ENCODE data around the gene KCNK7. TPM values are rescaled to one million over a fixed set of nuclear protein-coding genes. Genes with fewer than 3 reads are reported as not detected.
A peak's percentile ranks its signal among the peaks of the same experiment; 100 is the strongest.

Gene KCNK7
- total RNA-seq, 1 donor = not detected

DNA sequence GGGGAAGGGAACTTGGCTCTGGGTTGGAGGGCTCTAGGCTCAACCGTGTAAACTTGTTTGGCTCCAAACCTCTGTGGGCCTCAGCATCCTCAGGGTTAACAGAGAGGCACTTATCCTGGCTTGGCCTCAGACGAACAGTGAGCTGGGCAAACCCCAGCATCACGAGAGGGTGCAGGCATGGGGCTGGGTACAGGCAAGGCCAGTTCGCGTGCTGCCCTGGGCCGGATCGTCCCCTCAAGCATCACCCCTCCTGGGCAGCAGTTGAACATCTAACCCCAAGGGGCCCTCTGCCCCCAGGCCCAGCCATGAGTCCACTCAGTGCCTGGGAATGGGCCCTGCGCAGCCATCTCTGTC lies 17.9 kb downstream of the KCNK7 start:
- TF ChIP-seq, protein P1, sequence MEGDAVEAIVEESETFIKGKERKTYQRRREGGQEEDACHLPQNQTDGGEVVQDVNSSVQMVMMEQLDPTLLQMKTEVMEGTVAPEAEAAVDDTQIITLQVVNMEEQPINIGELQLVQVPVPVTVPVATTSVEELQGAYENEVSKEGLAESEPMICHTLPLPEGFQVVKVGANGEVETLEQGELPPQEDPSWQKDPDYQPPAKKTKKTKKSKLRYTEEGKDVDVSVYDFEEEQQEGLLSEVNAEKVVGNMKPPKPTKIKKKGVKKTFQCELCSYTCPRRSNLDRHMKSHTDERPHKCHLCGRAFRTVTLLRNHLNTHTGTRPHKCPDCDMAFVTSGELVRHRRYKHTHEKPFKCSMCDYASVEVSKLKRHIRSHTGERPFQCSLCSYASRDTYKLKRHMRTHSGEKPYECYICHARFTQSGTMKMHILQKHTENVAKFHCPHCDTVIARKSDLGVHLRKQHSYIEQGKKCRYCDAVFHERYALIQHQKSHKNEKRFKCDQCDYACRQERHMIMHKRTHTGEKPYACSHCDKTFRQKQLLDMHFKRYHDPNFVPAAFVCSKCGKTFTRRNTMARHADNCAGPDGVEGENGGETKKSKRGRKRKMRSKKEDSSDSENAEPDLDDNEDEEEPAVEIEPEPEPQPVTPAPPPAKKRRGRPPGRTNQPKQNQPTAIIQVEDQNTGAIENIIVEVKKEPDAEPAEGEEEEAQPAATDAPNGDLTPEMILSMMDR (IDR thresholded peaks at IDR 0.05; ENCODE audit: insufficient read depth, low read depth, low read length) = no peak
- peak overlapping the region; percentile 74 for H3K4me3 ChIP-seq (ENCODE audit: low read depth, low read length)
- no peak for DNase-seq (ENCODE audit: low read depth)

DNA sequence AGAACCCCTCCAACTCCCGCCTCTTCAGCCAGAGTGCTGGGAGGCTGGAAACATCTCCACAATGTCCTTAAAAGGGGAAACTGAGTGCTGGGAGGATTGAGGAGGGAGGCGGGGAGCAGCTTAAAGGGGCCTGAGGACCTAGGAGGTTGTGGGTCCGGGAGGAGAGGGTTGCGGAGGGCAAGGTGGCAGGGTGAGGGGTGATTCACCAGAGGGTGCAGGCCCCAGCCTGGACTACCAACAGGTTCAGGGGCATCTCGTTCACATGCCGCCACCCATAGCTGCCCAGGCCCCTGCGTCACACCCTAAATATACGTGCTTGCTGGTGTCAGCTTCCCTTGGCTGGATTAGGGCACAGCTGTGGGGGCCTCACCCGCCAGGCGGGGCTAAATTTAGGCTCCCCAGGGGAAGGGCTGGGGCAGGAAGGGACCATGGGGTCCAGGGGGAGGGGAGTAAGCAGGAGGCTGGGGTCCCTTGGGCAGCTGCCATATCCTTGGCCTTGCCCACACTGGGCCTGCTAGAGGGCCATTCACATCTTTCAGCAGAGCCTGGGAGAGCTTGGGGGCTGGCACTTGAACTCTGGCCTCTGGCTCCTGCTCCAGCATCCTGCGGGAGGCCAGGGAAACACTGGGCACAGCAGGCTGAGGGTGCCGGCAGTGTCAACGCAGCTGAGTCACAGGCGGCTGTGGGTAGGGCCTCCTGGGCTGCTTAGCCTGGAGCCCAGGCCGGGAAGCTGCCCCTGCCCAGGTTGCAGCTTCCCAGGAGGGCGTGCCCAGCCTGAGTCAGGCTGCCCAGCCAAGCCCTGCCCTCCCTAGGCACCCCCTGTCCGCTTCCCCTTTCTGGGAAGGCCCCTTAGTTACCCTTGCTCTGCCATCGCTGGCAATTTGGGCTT lies 18.5 kb downstream of the KCNK7 start:
- peak overlapping the region; percentile 74 for H3K4me3 ChIP-seq (ENCODE audit: low read depth, low read length)
- TF ChIP-seq, protein P1 (IDR thresholded peaks at IDR 0.05; ENCODE audit: insufficient read depth, low read depth, low read length) = no peak
- DNase-seq (ENCODE audit: low read depth) = peak; percentile 75

DNA sequence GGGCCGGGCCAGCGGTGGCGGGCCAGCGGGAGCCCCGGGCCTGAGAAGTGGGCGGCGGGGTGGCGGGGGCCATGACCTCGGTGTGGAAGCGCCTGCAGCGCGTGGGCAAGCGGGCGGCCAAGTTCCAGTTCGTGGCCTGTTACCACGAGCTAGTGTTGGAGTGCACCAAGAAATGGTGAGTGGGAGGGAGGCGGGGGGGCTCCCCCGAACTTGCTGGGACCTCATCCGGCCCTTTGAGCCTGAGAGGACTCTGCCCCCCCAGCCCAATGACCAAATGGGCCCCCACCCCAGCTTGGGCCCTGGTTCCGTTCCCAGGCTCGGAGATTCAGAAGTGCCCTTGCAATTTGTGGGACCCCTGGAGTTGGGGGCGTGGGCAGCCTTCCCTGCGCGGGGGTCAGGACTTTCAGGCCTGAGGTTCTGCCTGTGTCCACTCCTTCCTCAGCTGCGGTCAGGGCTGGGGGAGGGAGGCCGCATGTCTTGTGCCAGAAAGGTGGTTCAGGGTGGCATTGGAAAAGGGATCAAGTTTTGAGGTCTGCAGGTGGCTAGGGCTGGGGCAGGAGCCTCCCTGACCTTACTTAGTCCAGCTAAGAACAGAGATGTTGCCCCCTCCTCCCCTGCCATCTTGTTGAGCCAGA lies 19.3 kb downstream of the KCNK7 start:
- DNase-seq (ENCODE audit: low read depth) = no peak
- TF ChIP-seq, protein P1 (IDR thresholded peaks at IDR 0.05; ENCODE audit: insufficient read depth, low read depth, low read length) = no peak
- H3K4me3 ChIP-seq (ENCODE audit: low read depth, low read length) = peak overlapping the region; percentile 74

DNA sequence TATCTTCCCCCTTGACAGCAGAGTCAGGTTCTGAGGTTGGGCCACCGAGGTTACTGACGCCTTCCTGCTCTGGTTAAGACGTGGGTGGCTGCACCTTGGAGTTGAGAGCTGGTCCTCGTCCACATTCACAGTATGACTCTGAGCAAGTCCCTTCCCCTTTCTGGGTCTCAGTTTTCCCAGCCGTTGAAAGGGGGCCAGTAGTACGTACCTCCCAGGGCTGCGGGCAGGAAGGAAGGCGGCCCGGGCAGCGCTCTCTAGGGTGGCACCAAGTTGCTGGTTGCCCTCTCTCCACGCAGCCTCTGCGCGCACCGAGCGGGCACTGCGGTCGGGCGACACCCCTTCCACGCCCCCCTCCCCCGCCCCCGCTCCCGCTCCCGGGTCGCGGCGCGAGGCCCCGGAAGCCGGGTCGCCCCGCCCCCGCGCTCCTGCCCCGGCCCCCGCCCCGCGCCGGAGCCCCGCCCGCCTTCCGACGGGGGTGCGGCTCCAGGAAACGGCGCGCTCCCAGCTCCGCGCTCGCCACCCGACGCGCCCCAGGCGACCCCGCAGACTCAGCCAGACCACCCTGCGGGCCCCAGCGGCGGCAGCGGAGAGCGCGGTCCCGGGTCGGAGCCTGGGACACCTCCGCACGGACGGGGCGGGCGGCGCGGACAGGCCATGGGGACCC lies 19.9 kb downstream of the KCNK7 start, which contains the start of gene EHBP1L1:
TSS of gene EHBP1L1 (plus strand) at position 486 of the 664 bp plus-strand sequence. CDS start 250 bp downstream, outside the sequence.
- TF ChIP-seq, protein P1 (IDR thresholded peaks at IDR 0.05; ENCODE audit: insufficient read depth, low read depth, low read length) = no peak
- peak; percentile 53 for DNase-seq (ENCODE audit: low read depth)
- H3K4me3 ChIP-seq (ENCODE audit: low read depth, low read length) = peak within 1 kb of the TSS; percentile 74

DNA sequence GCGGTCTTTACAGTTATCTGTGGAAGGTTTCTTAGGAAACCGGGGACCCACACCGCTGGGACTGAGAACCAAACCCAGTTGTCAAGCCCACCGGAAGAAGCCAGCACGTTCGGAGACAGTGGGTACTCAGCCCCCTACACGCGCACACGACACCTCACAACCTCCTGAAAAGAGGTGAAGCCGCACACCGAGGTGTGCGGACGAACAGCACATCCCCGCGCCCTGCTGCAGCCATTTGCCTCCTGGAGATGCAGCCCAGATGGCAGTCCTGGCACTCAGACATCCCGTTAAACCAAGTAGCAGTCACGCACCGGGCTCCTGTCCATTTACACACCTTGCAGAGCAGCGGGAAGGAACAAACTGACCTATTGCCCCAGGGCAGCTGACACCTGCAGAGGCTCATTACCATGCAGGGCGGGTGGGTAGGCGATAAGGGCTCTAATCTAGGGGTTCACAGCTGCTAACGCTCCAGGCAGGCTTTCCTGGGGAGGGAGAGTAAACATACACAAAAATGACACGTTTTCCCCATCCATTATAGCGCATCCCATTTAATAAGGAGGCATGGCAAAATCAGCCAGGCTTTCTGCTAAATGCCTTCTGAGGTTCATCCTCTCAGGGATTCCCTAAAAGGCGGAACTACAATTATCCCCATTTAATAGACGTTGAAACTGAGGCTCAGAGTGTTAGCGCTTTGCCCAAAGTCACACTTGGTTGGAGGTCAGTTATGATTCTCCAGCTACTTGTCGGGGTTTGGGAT lies 20.6 kb downstream of the KCNK7 start:
- H3K4me3 ChIP-seq (ENCODE audit: low read depth, low read length) = peak overlapping the region; percentile 63
- peak; percentile 37 for DNase-seq (ENCODE audit: low read depth)
- TF ChIP-seq, protein P1 (IDR thresholded peaks at IDR 0.05; ENCODE audit: insufficient read depth, low read depth, low read length) = no peak
